NCI-H526 treated with DMSO at 0.1 percent for 48 hours (cell line): ENCODE results near the gene ELMOD3.
"Not testable (repeated sequence)": the region's sequence is repeated elsewhere in the genome, so short reads cannot be mapped to it uniquely, and the experiment has no call there.

Source experiments
- DNase-seq: peaks from one replicate; lab custom pipeline; 2025; lab: John Stamatoyannopoulos, UW

Gene ELMOD3

DNA sequence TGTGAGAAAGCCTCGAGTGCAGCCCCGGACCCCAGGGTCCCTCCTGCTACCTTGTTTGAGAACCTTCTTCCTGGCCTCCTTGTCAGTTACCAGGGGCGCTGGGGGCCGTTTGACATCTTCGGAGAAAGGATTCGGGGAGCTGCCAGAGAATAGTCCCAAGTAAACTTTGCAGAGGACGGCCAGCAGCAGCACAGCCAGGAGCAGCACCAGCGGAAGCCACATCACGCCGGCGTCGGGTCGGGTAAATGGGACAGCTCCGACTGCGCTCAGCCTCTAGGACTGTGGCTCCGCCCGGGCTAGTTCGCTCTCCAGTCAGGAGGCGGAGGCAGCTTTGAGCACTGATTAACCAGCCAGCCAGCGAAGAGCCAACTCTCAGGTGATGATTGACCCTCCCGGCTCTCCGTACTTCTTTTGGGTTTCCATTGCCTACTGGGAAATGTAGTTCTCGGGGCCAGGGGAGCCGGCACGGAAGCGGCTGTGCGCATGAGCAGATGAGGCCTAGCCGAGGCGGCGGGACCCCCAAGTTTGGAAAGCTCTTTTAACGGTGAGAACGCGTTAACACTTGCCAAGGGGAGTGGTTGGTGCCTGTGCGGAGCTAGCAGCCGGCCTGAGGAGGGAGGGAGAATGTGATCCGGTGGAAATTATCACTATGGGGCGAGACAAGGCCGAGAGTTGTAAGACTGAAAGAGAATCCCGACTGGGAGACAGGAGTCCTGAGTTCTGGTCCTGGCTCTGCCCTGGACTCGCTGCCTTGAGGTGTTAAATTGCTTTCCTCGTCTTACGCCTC, at the start of gene ELMOD3, which contains the start of gene RETSAT:
TSS of gene ELMOD3 (plus strand) at position 484 of the 787 bp plus-strand sequence. CDS start 2,430 bp downstream, outside the sequence.
TSS of gene RETSAT (minus strand) at position 243 of the 787 bp plus-strand sequence. CDS start at position 222, 21 bp downstream.
- DNase-seq = peak; percentile 97

DNA sequence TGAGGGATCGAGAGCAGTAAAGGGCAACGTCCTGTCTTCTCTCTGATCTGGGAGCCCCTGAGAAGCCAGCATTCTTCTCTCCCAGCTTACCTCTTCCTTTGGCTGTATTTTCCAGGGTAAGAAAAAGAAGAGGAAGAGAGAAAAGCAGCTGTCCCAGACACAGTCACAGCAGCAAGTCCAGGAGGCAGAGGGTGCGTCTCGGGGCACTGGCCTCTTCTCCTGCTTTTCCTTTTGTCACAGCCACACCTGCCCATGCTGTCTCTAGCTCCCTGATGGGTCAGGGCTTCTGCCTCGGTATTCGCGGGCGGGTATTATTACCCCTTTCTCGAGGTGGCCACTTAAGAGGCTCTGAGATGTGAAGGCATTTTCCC, 47.1 kb upstream of the ELMOD3 start:
- no peak for DNase-seq

DNA sequence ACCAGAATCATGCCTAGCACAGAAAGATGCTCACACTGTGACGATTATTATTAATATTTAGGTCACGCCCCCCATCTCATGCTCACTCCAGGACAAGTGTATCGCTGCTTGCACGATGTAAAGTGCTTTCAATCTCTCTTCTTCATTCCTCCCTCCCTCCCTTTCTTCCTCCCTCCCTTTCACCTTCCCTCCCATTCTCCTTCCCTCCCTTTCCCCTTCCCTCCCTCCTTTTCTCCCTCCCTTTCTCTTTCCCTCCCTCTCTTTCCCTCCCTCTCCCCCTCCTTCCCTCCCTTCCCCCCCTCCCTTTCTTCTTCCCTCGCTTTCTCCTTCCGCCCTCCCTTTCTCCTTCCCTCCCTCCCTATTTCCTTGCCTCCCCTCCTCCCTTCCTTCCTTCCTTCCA, 46.4 kb upstream of the ELMOD3 start:
- no peak for DNase-seq

DNA sequence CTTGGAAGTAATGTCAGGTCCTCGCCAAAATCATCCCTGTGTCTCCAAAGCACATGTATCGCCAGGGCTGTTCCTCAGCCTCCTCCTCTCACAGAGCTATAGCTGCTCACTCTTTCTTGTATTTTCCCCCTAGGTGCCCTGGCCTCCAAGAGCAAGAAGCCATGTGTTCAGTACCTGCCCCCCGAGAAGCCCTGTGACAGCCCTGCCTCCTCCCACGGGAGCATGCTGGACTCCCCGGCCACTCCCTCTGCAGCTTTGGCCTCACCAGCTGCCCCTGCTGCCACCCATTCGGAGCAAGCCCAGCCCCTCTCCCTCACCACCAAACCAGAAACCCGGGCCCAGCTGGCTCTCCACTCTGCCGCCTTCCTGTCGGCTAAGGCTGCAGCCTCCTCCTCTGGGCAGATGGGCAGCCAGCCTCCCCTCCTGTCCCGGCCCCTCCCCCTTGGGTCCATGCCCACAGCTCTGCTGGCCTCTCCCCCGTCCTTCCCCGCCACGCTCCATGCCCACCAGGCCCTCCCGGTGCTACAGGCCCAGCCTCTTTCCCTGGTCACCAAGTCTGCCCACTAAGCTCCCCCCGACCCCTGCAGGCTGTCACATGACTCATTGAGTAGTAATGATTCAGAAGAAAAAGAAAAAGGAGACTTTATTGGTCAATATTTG, 45.5 kb upstream of the ELMOD3 start:
- no peak for DNase-seq

DNA sequence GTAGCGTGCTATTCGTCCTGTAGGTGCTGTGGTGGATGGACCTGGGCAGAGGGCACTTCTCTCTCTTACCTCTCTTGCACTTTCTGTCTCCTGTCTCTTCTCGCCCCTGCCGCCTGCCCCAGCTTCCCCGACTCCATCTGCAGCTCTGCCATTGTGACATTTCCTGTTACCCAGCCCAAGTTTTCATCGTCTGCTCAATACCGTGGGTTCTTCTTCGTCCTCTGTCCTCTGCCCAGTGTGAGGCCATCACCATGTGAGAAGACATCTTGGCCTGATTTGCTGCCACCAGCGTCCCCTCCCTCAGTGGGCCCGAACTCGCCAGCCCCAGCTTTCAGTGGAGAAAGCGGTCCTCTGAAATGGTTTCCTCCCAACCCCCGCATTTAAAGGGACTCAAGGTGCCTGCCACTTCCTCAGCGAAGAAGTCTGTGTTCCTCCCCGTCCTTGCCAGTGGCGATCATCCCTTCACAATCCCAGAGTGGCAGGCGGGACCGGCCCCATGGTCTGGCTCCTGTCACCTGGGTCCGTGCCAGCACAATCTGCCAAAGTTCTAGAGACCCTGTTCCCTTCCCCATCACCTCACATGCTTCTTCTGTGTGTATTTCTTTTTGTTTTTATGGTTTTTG, 44.8 kb upstream of the ELMOD3 start:
- no peak for DNase-seq

DNA sequence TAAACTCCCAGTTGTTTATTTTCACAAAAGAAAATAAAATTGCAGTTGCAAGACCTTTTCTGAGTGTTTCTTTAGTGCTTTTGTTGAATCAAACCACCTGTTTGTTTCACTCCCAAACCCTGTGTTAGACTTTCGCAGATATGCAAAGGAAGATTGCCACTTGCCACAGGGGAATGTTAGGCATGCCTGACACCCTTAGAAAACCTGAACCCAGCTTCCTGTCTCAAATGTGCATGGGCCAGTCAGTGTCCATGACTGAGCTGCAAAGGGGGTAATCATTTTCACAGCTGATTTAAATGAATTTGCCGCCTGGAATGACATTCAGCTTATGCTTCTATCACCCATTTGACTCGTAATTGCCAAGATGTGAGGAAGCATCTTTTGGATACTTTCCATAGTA, 44.2 kb upstream of the ELMOD3 start:
- DNase-seq = no peak

DNA sequence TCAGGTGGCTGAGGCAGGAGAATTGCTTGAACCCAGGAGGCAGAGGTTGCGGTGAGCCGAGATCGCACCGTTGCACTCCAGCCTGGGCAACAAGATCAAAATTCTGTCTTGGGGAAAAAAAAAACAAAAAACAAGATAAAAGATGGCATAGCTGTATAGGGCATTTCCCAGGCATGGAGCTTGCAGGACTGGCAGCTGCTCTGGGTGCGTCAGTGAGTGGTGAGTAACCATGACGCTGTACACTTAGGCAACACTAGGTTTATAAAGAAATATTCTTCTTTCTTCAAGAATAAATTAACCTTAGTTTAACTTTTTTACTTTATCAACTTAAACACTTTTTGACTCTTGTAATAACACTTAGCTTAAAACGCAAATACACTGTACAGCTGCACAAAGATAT, 42.2 kb upstream of the ELMOD3 start:
- DNase-seq = no peak

DNA sequence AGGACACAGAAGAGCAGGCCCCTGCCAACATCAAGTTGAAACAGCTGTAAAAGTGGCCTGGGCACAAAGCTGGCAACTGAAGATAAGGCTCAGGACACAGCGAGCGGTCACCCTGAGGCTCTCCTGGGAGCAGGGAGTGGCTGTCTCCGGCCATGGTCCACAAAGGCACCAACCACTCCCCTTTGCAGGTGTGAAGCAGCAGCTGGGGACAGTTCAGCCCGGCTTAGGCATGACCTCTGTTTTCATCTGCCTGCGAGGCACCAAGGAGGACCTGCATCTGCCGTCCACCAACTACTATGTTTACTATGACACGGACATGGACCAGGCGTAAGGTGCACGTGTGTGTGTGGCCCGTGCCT, 39.7 kb upstream of the ELMOD3 start:
- DNase-seq = no peak

DNA sequence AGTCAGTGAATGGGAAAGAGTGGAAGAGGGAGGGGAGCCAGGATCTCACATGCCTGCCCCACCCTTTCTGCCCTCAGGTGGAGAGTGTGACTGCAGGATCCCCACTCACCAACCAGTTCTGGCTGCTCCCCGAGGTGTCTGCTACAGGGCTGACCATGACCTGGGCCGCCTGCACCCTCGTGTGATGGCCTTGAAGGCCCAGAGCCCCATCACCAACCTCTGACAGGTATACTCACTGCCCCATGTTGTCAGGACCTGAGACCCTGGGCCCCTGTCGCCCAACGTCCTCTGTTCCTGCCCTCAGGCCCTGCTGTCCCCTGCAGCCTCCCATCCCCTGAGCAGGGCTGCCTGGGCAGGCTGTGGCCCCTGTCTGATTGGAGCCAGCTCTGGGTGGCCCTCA, 38.6 kb upstream of the ELMOD3 start:
- DNase-seq = not testable (repeated sequence)

DNA sequence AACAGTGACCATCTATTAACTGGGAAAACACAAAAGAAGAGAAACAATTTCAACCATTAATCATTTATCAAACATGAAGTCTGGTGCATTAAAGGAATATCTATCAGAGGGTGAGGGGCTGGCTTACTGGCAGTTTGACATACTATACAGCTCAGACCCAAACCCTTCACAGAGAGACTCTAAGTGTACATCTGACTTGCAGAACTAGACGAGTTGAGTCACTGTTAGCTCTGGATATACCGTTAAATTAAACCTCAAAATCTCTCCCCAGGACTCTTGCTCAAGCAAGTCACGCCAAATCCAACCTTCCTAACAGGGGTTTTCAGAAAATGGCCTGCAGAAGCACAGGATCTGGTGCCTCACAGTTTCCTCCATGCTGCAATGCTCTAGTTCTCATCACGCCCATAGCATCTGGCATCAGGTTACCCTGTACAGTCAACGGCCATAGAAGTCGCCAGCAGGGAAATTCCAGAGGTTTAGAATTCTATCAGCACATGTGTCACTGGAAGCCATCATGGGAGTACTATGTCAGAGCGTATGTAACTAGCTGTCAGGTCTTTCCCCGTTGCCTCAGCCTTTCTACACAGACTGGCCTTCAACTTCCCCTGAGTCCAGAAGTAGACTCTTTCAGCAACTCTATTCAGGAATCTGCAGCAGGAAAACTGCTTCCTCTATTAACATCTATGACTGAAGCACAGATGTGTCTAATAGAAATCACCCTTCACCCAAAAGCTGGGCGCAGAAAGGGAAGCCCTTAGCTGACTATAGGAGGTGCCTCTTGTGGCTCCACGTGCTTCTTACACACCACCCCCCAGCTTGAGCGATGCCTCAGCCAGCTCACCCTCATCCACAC, 36.1 kb upstream of the ELMOD3 start:
- no peak for DNase-seq

DNA sequence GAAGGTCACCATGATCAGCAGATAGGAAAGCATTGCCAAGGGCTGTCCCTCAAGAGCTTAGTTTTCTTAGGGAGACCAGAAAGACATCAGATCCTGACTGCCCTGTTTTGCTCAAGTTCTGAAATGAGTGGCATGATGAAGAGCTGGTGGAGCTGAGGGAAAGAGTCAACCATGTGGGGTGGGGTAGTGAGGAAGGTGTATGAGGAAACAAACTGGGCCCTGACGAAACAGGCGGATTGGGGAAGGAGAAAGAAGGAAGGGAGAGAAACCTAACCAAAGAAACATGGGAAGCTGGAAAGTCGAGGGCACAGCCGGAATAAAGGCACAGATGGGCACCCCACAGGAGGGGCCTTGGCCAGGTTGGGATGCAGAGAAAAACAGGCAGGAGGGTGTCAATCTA, 34.8 kb upstream of the ELMOD3 start:
- no peak for DNase-seq

DNA sequence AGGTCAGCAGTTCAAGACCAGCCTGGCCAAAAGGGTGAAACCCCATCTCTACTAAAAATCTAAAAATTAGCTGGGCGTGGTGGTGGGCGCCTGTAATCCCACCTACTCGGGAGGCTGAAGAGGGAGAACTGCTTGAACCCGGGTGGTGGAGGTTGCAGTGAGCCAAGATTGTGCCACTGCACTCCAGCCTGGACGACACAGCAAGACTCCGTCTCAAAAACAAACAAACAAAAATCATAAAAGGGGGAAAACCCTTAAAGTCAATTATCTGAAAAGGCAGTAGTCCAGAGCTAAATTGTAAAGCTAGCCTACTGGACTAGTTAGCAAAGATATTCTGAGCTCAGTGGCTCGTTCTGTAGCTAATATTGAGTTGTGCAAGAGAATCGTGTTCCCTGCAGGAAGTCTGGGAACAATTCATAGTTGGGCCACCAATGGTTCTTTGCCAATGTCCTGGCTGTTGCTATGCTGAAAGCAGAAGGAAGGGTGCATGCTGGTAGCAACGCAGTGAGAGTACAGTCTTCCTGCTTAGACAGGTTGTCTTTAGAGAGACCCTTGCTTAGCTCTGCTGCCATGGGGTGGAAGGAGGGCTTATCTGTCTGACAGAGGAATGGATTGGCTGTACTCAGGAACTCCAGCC, 31.1 kb upstream of the ELMOD3 start:
- DNase-seq = no peak

DNA sequence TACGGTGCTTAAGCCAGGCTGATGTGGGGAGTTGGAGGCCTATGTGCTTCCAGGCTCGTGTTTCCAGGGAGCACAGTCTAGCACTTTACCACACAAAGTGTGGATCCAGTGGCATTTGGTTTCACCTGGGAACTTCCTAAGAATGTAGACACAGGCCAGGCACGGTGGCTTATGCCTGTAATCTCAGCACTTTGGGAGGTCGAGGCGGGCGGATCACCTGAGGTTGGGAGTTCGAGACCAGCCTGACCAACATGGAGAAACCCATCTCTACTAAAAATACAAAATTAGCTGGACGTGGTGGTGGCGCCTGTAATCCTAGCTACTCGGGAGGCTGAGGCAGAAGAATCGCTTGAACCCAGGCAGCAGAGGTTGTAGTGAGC, 30.6 kb upstream of the ELMOD3 start:
- not testable (repeated sequence) for DNase-seq

DNA sequence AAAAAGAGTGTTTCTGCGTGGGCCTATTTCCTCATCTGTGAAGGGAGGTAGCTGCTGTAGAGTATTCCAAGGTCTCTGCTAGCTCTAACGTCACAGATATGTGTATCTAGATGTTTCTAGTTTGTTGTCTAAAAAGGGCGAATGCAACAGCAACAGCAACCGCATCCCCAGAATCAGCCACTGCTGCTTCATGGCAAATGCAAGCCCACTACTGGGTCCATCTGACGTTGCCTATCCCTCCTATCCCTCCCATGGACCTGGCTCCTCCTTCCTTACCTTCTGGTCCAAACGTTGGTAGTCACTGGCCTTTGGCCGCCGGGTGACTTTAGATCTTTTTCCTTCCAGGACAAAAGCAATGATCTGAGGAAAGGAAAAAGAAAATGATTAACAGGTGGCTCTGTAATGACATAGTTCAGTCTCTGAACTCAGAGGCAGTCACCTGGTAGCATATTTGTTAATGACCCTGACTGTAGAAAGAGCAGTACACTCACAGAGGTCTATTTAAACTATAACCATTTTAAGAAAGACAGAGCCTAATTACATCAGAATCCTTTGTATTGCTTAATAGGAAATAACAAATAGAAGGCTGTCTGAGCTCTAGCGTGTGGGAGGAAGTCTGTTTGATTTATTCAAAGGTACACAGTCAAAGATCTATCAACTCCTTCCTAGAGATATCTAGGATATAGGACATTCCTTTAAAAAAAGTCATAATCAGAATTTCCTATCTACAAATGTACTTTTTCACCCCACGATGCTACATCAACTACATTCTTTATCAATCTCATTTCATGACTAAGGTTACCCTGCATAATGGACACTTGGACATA, 29.7 kb upstream of the ELMOD3 start:
- DNase-seq = no peak

DNA sequence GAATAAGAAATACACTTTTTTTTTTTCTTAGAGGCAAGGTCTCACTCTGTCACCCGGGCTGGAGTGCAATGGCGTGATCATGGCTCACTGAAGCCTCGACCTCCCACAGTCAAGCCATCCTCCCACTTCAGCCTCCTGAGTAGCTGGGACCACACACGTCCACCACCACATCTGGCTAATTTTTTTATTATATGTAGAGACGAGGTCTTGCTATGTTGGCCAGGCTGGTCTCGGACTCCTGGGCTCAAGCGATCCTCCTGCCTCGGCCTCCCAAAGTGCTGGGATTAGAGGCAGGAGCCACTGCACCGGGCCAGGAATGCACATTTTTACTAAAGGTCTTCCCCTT, 29.1 kb upstream of the ELMOD3 start:
- no peak for DNase-seq

DNA sequence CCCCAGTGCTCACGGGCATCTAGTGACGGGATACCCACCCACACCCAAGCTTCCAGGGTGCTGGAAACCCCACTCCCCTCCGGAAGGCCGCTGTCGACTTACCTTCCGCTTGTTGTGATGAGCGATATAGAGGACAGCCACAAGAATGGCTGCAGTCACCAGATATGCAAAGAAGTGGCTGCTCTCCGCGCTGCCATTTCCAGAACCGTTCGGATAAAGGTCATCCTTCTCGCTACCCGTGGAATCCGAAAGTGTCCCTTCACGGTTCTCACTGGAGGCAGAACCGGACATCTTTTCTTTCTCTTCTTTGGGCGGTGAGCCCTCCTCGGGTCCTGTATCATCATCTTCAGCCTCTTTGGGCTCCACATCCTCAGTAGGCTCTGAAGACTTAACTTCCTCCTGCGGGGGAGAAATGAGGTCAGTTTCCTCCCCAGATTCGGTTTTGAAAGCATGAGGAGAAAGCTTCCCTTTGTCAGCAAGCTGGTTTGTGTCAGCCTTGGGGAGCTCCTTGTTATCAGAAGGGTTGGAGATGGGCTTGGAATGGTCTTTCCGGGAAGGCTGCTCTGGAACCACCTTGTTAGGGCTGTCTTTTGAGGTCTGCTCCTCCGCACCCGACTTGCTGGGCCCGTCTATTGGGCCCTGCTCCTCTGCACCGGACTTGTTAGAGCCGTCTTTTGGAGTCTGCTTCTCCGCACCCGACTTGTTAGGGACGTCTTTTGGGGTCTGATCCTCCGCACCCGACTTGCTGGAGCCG, 28.0 kb upstream of the ELMOD3 start:
- DNase-seq = peak; percentile 37

DNA sequence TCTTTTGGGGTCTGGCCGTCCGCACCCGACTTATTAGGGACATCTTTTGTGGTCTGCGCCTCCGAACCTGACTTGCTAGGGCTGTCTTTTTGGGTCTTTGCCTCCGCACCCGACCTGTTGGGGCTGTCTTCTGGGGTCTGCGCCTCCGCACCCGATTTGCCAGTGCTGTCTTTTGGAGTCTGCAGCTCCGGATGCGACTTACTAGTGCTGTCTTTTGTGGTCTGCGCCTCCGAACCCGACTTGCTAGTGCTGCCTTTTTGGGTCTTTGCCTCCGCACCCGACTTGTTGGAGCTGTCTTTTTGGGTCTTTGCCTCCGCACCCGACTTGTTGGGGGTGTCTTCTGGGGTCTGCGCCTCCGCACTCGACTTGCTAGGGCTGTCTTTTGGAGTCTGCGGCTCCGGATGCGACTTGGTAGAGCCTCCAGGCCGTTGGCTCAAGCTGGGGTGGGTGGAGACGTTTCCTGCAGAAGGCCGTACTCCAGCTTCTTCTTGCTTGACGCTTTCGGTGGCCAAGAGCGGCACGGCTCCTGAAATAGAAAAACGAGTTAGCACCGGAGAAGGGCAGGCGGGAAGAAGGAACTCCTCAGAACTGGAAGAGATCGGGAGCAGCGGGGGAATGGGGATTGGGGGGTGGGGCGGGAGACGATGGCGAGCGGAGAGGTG, 27.3 kb upstream of the ELMOD3 start:
- DNase-seq = peak; percentile 40

DNA sequence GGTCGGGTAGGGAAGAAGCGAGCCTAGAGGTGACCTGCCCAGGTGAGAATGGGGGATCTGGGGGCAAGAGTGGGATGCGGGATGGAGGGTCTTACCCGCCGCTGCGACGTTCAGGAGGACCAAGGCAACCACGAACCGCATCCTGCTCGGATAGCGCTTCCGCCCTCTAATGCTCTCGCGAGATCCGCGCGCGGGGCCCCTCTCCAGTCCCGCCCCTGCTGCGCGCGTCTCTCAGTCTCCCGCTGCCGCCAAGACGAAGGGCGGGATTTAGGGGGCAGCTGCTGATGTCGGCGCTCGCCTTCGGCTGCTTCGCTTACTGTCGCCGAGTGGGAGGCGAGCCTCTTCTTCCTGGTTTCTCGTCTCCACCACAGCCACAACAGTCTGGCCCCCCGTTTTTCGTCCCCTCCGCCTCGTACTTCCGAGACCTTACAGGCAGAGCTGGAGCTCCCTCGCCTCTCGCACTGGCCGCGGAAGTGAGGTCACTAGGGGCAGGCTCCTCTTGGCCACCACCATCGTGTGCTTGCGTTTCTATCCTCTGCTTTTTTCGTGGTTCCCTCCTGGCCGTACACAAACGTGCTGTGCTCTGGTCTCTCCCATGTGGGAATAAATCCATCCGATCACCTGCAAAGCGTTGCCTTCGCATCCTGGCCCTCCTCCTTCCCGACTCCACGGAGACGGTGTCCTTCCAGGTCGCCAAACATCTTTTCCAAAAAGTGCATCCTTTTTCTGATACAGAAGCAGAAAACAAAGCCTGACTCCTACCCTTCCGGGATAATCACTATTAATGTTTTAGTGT, 26.5 kb upstream of the ELMOD3 start, which contains the start of gene TGOLN2:
TSS of gene TGOLN2 (minus strand) at position 168 of the 796 bp plus-strand sequence. CDS start at position 141, 27 bp downstream.
- DNase-seq = peak; percentile 83

DNA sequence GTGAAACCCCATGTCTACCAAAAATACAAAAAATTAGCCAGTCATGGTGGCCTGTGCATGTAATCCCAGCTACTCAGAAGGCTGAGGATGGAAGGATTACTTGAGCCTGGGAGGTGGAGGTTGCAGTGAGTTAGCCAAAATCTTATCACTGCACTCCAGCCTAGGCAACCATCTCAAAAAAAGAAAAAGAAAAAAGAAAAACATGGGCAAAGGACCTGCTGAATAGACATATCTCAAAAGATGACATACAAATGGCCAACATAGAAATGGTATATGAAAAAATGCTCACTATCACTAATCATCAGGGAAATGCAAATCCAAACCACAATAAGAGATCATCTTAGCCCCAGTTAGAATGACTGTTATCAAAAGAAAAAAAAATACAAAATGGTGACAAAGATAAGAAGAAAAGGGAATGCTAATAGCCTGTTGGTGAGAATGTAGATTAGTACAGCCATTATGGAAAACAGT, 25.4 kb upstream of the ELMOD3 start:
- DNase-seq = no peak
